ENCODE measurements around the gene ZRANB1.

Gene ZRANB1

GRCh38 chr10:125021686-125022344 lies 79.9 kb downstream of the ZRANB1 start:
- DNase-seq (ENCODE audit: low read depth), result no peak

- DNase-seq (ENCODE audit: low read depth), result no peak
Measured at GRCh38 chr10:125022671-125023070, 80.7 kb downstream of the ZRANB1 start.

- no peak for DNase-seq (ENCODE audit: low read depth)
Measured at GRCh38 chr10:125023255-125023654, 81.3 kb downstream of the ZRANB1 start.

GRCh38 chr10:125023862-125024496 lies 82.1 kb downstream of the ZRANB1 start:
- no peak for DNase-seq (ENCODE audit: low read depth)

GRCh38 chr10:125024497-125025234 lies 82.7 kb downstream of the ZRANB1 start:
- no peak for DNase-seq (ENCODE audit: low read depth)

GRCh38 chr10:125025341-125025740 lies 83.4 kb downstream of the ZRANB1 start:
- DNase-seq (ENCODE audit: low read depth), result no peak

GRCh38 chr10:125026036-125026931 lies 84.4 kb downstream of the ZRANB1 start:
- no peak for DNase-seq (ENCODE audit: low read depth)

GRCh38 chr10:125026974-125027735 lies 85.2 kb downstream of the ZRANB1 start:
- no peak for DNase-seq (ENCODE audit: low read depth)

GRCh38 chr10:125027871-125028869 lies 86.2 kb downstream of the ZRANB1 start:
- DNase-seq (ENCODE audit: low read depth), result no peak

- DNase-seq (ENCODE audit: low read depth), result no peak
Measured at GRCh38 chr10:125029584-125030242, 87.8 kb downstream of the ZRANB1 start.

GRCh38 chr10:125030567-125031197 lies 88.8 kb downstream of the ZRANB1 start:
- DNase-seq (ENCODE audit: low read depth), result no peak

GRCh38 chr10:125032474-125033020 lies 90.6 kb downstream of the ZRANB1 start:
- DNase-seq (ENCODE audit: low read depth), result no peak

- no peak for DNase-seq (ENCODE audit: low read depth)
Measured at GRCh38 chr10:125033146-125033924, 91.4 kb downstream of the ZRANB1 start.

- no peak for DNase-seq (ENCODE audit: low read depth)
Measured at GRCh38 chr10:125034675-125035074, 92.8 kb downstream of the ZRANB1 start.

- DNase-seq (ENCODE audit: low read depth), result no peak
Measured at GRCh38 chr10:125035136-125035535, 93.2 kb downstream of the ZRANB1 start.

GRCh38 chr10:125035588-125036295 lies 93.8 kb downstream of the ZRANB1 start:
- no peak for DNase-seq (ENCODE audit: low read depth)

GRCh38 chr10:125037145-125037877 lies 95.4 kb downstream of the ZRANB1 start:
- DNase-seq (ENCODE audit: low read depth), result no peak

Data from stimulated activated CD4-positive, alpha-beta T cell treated with anti-CD3 and anti-CD28 coated beads, Interleukin-2, amount 100 ng/mL, for 4 hours (primary cell).